ENCODE measurements around the gene ANXA5.

Gene ANXA5

DNA sequence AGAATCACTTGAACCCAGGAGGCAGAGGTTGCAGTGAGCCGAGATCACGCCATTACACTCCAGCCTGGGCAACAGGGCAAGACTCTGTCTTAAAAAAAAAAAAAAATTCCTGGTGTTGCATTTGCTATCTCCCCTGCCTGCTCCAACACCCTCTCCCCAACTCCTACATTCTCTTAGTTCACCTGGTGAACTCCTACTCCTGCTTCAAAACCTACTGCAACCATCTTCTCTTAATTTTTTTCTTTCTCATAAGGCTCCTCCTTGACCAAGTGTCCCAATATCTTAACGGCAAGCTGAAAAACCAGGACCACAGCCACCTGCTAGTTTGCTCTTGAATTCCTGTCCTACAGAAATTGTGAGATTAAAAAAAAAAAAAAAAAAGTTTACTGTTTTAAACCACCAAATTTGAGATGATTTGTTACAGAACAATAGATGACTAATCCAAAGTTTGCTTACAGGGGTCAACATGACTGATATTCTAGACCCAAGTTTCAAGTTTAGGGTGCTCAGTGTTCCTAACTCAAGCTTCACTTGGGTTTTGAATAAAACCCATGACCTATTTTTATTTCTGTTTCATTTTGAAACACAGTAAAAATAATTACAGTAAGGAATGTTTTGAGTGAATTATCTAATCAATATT lies 13.1 kb upstream of the ANXA5 start:
- TF ChIP-seq, protein P1, sequence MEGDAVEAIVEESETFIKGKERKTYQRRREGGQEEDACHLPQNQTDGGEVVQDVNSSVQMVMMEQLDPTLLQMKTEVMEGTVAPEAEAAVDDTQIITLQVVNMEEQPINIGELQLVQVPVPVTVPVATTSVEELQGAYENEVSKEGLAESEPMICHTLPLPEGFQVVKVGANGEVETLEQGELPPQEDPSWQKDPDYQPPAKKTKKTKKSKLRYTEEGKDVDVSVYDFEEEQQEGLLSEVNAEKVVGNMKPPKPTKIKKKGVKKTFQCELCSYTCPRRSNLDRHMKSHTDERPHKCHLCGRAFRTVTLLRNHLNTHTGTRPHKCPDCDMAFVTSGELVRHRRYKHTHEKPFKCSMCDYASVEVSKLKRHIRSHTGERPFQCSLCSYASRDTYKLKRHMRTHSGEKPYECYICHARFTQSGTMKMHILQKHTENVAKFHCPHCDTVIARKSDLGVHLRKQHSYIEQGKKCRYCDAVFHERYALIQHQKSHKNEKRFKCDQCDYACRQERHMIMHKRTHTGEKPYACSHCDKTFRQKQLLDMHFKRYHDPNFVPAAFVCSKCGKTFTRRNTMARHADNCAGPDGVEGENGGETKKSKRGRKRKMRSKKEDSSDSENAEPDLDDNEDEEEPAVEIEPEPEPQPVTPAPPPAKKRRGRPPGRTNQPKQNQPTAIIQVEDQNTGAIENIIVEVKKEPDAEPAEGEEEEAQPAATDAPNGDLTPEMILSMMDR (conservative IDR thresholded peaks at IDR 0.05), result no peak
- TF ChIP-seq ZFX (IDR thresholded peaks at IDR 0.05), result no peak

DNA sequence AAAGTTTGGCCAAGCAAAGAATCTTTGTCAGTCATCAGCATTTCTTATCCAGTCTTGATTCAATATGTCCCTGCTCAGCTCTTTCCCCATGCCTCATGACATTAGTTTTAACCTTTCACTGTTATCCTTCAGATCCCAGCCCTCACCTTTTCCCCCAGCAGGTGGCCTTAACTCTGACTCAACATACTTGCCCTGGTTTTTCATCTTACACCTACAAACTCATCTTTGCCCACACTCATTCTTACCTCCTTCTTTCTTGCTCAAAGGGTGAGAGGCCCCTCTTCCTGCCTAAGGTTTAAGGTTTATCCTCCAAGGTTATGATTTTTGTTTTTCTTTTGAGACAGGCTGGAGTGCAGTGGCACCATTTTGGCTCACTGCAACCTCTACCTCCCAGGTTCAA lies 10.6 kb upstream of the ANXA5 start:
- no peak overlapping the region for H3K27ac ChIP-seq
- TF ChIP-seq, protein P1 (conservative IDR thresholded peaks at IDR 0.05), result no peak
- TF ChIP-seq ZFX (IDR thresholded peaks at IDR 0.05), result no peak

More for the DNA sequence above, 13.1 kb upstream of the ANXA5 start:
- H3K27ac ChIP-seq, result no peak overlapping the region

DNA sequence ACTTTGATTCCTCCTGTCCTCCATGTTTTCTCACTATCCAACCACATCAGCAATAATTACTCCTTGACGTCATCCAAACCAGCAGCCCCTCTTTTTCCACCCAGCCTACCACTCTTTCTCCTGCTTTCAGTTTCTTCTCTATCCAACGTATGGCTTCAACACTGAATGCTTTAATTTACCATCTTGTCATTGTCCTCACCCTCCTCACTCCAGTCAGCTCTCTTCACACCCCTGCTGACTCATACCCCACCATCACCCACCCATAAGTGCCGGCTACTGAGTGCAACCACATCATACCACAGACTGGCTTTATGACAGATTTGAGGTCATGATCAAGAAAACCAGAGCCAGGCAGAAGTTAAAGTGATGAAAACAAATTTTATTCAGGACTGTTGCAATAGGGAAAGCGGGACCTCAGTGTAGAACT lies 9.8 kb upstream of the ANXA5 start:
- TF ChIP-seq, protein P1 (conservative IDR thresholded peaks at IDR 0.05), result no peak
- H3K27ac ChIP-seq, result no peak overlapping the region

DNA sequence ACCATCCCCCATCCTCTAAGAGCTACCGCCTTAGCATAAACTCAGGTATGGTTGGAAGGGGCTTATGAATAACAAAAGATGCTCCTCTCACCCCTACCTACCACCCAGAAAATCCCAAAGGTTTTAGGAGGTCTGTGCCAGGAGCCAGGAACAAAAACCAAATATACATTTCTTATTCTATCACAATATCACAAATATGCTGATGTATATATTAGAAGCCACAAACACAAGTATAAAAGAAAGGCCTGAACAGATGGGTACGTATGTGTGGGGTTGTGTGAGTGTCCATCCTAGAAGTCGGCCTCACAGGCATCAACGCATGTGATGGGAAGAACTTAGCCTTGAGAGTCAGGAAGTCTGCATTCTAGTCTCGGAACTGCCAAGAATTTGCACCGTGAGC lies 8.7 kb upstream of the ANXA5 start:
- no peak overlapping the region for H3K27ac ChIP-seq
- TF ChIP-seq ZFX (IDR thresholded peaks at IDR 0.05), result no peak
- TF ChIP-seq, protein P1 (conservative IDR thresholded peaks at IDR 0.05), result no peak

DNA sequence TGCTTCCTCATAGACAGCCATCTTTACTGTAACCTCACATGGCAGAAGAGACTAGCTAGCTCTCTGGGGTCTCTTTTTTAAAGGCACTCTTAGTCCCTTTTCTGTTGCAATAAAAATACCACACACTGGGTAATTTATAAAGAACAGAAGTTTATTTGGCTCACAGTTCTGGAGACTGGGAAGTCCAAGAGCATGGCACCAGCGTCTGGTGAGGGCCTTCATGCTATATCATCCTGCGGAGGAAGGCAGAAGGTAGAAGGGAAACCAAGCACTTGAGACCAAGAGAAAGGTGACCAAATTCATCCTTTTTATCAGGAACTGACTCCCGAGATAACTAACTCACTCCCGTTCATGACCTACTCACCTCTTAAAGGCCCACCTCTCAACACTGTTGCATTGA lies 5.4 kb upstream of the ANXA5 start:
- TF ChIP-seq, protein P1 (conservative IDR thresholded peaks at IDR 0.05), result no peak
- no peak for TF ChIP-seq ZFX (IDR thresholded peaks at IDR 0.05)

DNA sequence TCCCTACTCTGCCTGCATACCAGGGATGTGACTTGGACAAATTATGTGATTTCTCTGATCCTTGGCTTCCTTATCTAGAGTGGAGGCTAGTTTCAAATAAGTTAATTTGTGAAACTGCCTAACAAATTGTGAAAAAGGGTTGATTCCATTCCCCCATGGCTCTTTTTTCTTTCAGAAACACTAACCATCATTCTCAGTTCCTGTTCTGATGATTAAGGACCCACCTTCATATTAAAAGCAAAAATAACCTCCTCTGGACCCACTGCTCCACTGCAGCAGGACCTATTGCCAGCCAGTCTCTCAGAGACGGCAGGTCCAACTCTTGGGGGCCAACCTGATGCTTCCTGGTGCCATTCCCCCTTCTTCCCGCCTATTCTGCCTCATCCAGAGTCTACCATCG lies 4.5 kb upstream of the ANXA5 start:
- TF ChIP-seq, protein P1 (conservative IDR thresholded peaks at IDR 0.05), result no peak
- TF ChIP-seq ZFX (IDR thresholded peaks at IDR 0.05), result no peak
- no peak overlapping the region for H3K27ac ChIP-seq

More for the DNA sequence above, 5.4 kb upstream of the ANXA5 start:
- H3K27ac ChIP-seq, result no peak overlapping the region

DNA sequence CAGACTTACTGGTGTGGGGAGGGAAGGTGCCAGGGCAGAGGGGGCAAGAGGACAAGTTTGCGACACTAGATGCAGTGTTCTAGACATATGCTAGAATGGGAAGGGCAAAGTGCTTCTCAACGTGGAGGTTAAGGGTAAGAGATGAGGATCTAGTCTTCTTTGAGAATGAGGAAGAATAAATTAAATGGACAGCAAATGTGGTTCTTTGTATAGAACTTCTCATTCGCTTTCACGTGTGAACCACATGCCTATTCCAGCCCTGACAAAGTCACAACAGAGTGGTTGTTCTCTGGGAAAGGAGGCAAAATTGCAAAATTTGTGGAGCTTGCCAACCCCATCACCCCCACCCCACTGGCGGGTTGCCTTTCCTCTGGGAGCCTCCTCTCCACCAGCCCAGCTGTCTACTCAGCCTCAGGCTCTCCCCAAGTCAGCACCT lies 1.5 kb upstream of the ANXA5 start:
- no peak overlapping the region for H3K27ac ChIP-seq
- no peak for TF ChIP-seq ZFX (IDR thresholded peaks at IDR 0.05)
- TF ChIP-seq, protein P1 (conservative IDR thresholded peaks at IDR 0.05), result no peak

Data from C4-2B (cell line).